ENCODE measurements around the gene SZT2. TPM values are rescaled to one million over a fixed set of nuclear protein-coding genes. Genes with fewer than 3 reads are reported as not detected.

SZT2 gene
- total RNA-seq (2012; rRNA removed) = 9.5 and 9.7 TPM in 2 replicates
- polyA plus RNA-seq (2012; rRNA removed) = 14.3 and 15.7 TPM in 2 replicates
- 5.1 and 7.2 TPM in 2 replicates for polyA plus RNA-seq (2012; cell fraction: cytosol; rRNA removed)
- polyA plus RNA-seq (2012; cell fraction: nucleus; rRNA removed; ENCODE audit: low replicate concordance) = 42.3 and 80.6 TPM in 2 replicates
- Bru-seq, nascent RNA = percentile 77 among the genes with signal in this experiment
- BruChase-seq, experiment 1, labeled RNA remaining after a 6-hour chase = percentile 85 among the genes with signal in this experiment
- percentile 82 among the genes with signal in this experiment for BruChase-seq, experiment 2, labeled RNA remaining after a 2-hour chase
- long read RNA-seq, full-length matches to known transcripts = 1 of 11 reads
- long read RNA-seq, partial matches to known transcripts = 6 of 11 reads
- long read RNA-seq, other reads (novel, unspliced or antisense) = 4 of 11 reads

DNA sequence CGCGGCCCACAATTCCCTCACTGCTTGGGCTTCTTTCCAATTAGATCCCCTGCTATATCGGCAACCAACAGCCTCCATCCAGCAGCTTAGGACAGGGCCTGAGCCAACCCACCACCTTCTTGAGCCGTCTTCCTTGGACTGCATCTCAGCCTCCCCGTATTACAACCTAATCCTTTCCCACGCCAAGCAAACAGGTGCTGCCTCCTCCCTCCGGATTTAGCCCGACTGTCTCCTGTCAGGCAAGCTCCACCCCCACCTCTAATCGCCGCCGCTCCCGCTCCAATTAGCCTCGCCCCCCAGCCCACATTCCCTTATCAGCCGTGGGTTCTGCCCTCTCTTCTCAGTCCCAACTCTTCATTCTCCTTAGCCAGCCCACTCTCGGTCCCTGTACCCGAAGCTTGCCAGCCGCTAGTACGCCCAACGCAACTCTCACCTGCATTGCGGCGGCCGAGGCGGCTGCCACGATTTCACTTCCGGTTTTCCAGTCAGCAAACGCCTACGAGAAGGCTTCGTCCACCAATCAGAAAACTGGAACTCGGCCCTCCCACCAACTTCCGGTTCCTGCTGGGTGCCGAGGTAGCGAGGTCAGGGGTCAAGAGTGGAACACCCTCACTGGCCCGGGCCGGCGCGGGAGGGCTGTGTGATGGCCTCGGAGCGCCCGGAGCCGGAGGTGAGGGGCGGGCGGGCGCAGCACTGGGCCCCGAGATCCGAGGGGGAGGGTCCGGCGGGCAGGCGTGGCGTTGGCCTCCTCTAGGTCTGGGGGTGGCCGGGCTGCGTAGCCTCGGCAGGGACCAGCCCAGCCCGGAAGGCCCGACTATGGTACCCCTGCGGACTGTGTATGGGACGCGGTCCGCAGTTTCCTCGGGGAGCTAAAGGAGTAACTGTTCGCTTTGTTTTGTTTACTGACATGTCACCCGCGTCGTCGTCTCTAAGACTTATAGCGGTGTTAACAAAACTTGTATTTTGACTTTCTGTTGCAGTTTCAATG is at the start of gene SZT2, which contains the start of gene MED8:
SZT2 (plus strand) TSS at position 574 of the 988 bp plus-strand sequence; CDS start at position 644, 70 bp downstream.
MED8 (minus strand) TSS at position 475 of the 988 bp plus-strand sequence; CDS start at position 439, 36 bp downstream.
- Histone ChIP-seq H3K4ac (ENCODE audit: low read depth, low read length) (peak within 1 kb of the TSS; percentile 99), H3K36me3 (ENCODE audit: control insufficient read depth, insufficient read depth, low read length) (peaks cover 24% of the 10 kb centered on the region)

More for the DNA sequence above, at the start of gene SZT2, which contains the start of gene MED8:
- ATAC-seq (ENCODE audit: low read depth) = peak; percentile 96
- BruUV-seq (replicated peaks) = no TSS peak
- intact Hi-C loops (cut with micrococcal nuclease) (loop anchor here (1.0 kb wide), 1 partner anchor 21 kb away; the partner anchor contains the start of gene ELOVL1), dilution Hi-C loops (cut with HindIII; ENCODE audit: low sequenced_read_pairs, unreplicated experiment) (no loop called here), in situ Hi-C loops (cut with MboI; ENCODE audit: low sequenced_read_pairs) (no loop called here)
- Histone ChIP-seq H4K8ac (ENCODE audit: low read depth in 2 of 2, low read length in 2 of 2) (peak within 1 kb of the TSS; percentile 98 to 100), H3K9me3 (ENCODE audit: control insufficient read depth, insufficient read depth, low read length) (no peaks in the 10 kb centered on the region), H2AK5ac (ENCODE audit: low read depth, low read length) (peak within 1 kb of the TSS; percentile 98), H3K4me2 (ENCODE audit: low read depth, low read length) (peak within 1 kb of the TSS; percentile 86), H2AK9ac (replicated peaks; ENCODE audit: low read depth, low read length, poor library complexity) (peak within 1 kb of the TSS; percentile 97), H2BK5ac (ENCODE audit: low read depth, low read length, poor library complexity, severe bottlenecking) (peak within 1 kb of the TSS; percentile 93), H3K9ac (ENCODE audit: low read depth, low read length) (peak within 1 kb of the TSS; percentile 97), H4K91ac (ENCODE audit: insufficient read depth, low read depth, low read length) (peak within 1 kb of the TSS; percentile 99), H3K27ac (ENCODE audit: insufficient read depth, low read length) (peak within 1 kb of the TSS; percentile 97), H3K9me1 (ENCODE audit: insufficient read depth, low read length) (peaks cover 10% of the 10 kb centered on the region), H3K23ac (ENCODE audit: low read depth, low read length) (peak within 1 kb of the TSS; percentile 94), H2AFZ (replicated peaks; ENCODE audit: low read length, poor library complexity) (peak within 1 kb of the TSS; percentile 99), H3K14ac (replicated peaks; ENCODE audit: low read depth, low read length) (peak within 1 kb of the TSS; percentile 98), H2BK20ac (ENCODE audit: low read depth, low read length) (no peak within 1 kb of the TSS), H2BK15ac (ENCODE audit: low read depth, low read length) (peak within 1 kb of the TSS; percentile 39; the same call in 2 of the 3 replicates), H3K4me3 (ENCODE audit: insufficient read depth, low read depth, low read length) (peak within 1 kb of the TSS; percentile 92), H3K27me3 (ENCODE audit: control insufficient read depth, insufficient read depth, low read length) (no peaks in the 10 kb centered on the region), H4K20me1 (ENCODE audit: insufficient read depth, low read length) (peaks cover 20% of the 10 kb centered on the region; the same call in 1 of the 2 replicates), H3K4me1 (ENCODE audit: control insufficient read depth, insufficient read depth, low read length) (peaks cover 8% of the 10 kb centered on the region), H3K18ac (ENCODE audit: low read depth, low read length) (peak within 1 kb of the TSS; percentile 93), H4K5ac (ENCODE audit: low read depth, low read length) (peak within 1 kb of the TSS; percentile 96), H3K79me1 (ENCODE audit: low read depth in 1 of 2, low read length in 2 of 2) (peaks cover 40 to 80% of the 10 kb centered on the region in 2 experiments), H3K56ac (ENCODE audit: extremely low read depth, insufficient read depth, low read length) (peak within 1 kb of the TSS; percentile 91), H2BK120ac (ENCODE audit: low read depth, low read length) (peak within 1 kb of the TSS; percentile 80)
- TF ChIP-seq RCOR1 (IDR thresholded peaks at IDR 0.05; ENCODE audit: insufficient replicate concordance, low read length) (peak; percentile 9), MAFK (IDR thresholded peaks at IDR 0.05; ENCODE audit: low read depth, low read length) (peak; percentile 75), RAD21 (IDR thresholded peaks at IDR 0.05; ENCODE audit: low read length) (no peak), NFE2L2 (IDR thresholded peaks at IDR 0.05; ENCODE audit: low read depth, low read length) (peak; percentile 18; the same call in 1 of the 2 replicates), MXI1 (IDR thresholded peaks at IDR 0.05; ENCODE audit: borderline replicate concordance, low read depth, low read length) (peak; percentile 31), POLR2A (IDR thresholded peaks at IDR 0.05; ENCODE audit: low read depth, low read length) (peak; percentile 88), CEBPB (IDR thresholded peaks at IDR 0.05; ENCODE audit: low read depth, low read length) (peak; percentile 26; the same call in 1 of the 2 replicates), FOS (IDR thresholded peaks at IDR 0.05; ENCODE audit: low read depth, low read length) (no peak), MAZ (IDR thresholded peaks at IDR 0.05; ENCODE audit: borderline replicate concordance, low read depth, low read length) (no peak; the same call in 1 of the 2 replicates), RFX5 (IDR thresholded peaks at IDR 0.05; ENCODE audit: low read depth, low read length) (no peak), BHLHE40 (IDR thresholded peaks at IDR 0.05; ENCODE audit: low read depth, low read length) (0 out of 2 replicates have a peak, but pooled peaks have one; percentile 2)
- TF ChIP-seq, protein P1, sequence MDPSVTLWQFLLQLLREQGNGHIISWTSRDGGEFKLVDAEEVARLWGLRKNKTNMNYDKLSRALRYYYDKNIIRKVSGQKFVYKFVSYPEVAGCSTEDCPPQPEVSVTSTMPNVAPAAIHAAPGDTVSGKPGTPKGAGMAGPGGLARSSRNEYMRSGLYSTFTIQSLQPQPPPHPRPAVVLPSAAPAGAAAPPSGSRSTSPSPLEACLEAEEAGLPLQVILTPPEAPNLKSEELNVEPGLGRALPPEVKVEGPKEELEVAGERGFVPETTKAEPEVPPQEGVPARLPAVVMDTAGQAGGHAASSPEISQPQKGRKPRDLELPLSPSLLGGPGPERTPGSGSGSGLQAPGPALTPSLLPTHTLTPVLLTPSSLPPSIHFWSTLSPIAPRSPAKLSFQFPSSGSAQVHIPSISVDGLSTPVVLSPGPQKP (IDR thresholded peaks at IDR 0.05; ENCODE audit: borderline replicate concordance, low read depth, low read length) = no peak
- 0% methylated on average over 45 of the region's 65 CpGs; no CpG with 5 or more reads in 1 of the 2 experiments for WGBS, 2 experiments (ENCODE audit: extremely low coverage in 2 of 2, insufficient read length in 1 of 2)
- POLR2A ChIA-PET (ENCODE audit: unreplicated experiment) = no interaction called here
- peak; percentile 92 for DNase-seq
- CTCF ChIA-PET = interaction anchor here (0.8 to 1.1 kb wide), 2 partner anchors 12 to 31 kb away, joined by 3 to 4 read pairs; no protein-coding TSS in a partner anchor
